ENCODE measurements around the gene EPDR1. TPM values are rescaled to one million over a fixed set of nuclear protein-coding genes. Genes with fewer than 3 reads are reported as not detected.

EPDR1 gene
- total RNA-seq (10 to 100 TPM; 33.9 to 75.0 (median 59.3) TPM), polyA plus RNA-seq (10 to 100 TPM in 1 of 2 donors, 1 to 10 TPM in 1; 7.8 to 10.2 TPM)
- long read RNA-seq, donor 1, transcript EPDR1-202 (2 exons, 638 nt) = minor isoform, 5 of 75 reads
- long read RNA-seq, donor 1, transcript EPDR1-201 (3 exons, 2,599 nt) = major isoform, 58 of 75 reads
- long read RNA-seq, donor 1, partial matches to known transcripts = 0 of 75 reads
- long read RNA-seq, donor 1, other reads (novel, unspliced or antisense) = 11 of 75 reads
- long read RNA-seq, donor 2, transcript EPDR1-201 (3 exons, 2,599 nt) = major isoform, 99 of 126 reads
- long read RNA-seq, donor 2, transcript EPDR1-202 (2 exons, 638 nt) = minor isoform, 15 of 126 reads
- long read RNA-seq, donor 2, partial matches to known transcripts = 0 of 126 reads
- long read RNA-seq, donor 2, other reads (novel, unspliced or antisense) = 12 of 126 reads
- long read RNA-seq, donor 3, transcript EPDR1-201 (3 exons, 2,599 nt) = major isoform, 29 of 48 reads
- long read RNA-seq, donor 3, partial matches to known transcripts = 3 of 48 reads
- long read RNA-seq, donor 3, other reads (novel, unspliced or antisense) = 9 of 48 reads

DNA sequence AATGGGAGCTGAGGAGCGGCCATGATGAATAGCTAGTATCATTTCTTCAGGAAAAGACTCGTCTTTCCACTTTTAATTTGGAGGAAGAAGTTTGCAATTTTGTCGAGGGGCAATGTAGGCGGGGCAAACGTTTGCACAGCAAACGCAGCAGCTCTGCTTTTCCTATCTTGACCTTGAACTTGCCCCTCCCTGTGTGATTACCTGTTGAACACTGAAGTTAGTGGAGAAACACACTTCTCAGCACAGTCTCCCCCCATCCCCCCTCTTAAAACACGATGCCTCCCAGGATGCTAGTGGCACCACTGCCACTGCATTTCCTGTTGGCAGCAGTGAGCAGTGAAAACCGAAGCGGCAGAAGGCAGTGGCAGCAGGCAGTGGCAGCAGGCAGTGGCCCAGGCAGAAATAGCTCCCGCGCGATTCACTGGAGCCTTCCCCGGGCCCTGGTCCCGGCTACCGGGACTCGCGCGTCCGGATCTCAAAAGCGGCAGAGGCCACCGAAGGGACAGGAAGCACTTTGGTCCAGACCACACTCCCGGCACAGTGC, at the start of gene EPDR1:
Gene EPDR1 (plus strand): TSS at position 336 of the 544 bp plus-strand sequence. CDS start 300 bp downstream, outside the sequence.
- peak in 1 of 2 donors; percentile 58 for DNase-seq
- peak within 1 kb of the TSS; percentile 49 to 87 (median 77) for H3K4me3 ChIP-seq
- TF ChIP-seq, protein P1, sequence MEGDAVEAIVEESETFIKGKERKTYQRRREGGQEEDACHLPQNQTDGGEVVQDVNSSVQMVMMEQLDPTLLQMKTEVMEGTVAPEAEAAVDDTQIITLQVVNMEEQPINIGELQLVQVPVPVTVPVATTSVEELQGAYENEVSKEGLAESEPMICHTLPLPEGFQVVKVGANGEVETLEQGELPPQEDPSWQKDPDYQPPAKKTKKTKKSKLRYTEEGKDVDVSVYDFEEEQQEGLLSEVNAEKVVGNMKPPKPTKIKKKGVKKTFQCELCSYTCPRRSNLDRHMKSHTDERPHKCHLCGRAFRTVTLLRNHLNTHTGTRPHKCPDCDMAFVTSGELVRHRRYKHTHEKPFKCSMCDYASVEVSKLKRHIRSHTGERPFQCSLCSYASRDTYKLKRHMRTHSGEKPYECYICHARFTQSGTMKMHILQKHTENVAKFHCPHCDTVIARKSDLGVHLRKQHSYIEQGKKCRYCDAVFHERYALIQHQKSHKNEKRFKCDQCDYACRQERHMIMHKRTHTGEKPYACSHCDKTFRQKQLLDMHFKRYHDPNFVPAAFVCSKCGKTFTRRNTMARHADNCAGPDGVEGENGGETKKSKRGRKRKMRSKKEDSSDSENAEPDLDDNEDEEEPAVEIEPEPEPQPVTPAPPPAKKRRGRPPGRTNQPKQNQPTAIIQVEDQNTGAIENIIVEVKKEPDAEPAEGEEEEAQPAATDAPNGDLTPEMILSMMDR (IDR thresholded peaks at IDR 0.05) = peak in 5 of 9 donors; percentile 5 to 37 (median 28)
- H3K4me1 ChIP-seq = peaks cover 4 to 52% (median 32%) of the 10 kb centered on the region in 9 donors
- peaks cover 0 to 8% (median 3%) of the 10 kb centered on the region in 11 donors for H3K9me3 ChIP-seq
- H3K27me3 ChIP-seq = peaks cover 0 to 69% (median 17%) of the 10 kb centered on the region in 7 donors
- H3K36me3 ChIP-seq = no peaks in the 10 kb centered on the region
- 14 to 16% methylated on average over 22 of the region's 22 CpGs for WGBS, 2 donors
- peak within 1 kb of the TSS; percentile 75 to 92 (median 89) for H3K27ac ChIP-seq
- peak in 7 of 8 donors; percentile 47 to 87 (median 70) for ATAC-seq
- intact Hi-C loops (cut with DNase I) = loop anchor here in 1 of 10 donors (10.0 kb wide), 1 partner anchor 64 kb away; no protein-coding TSS in a partner anchor

GRCh38 chr7:37882086-37882485, 38.4 kb upstream of the EPDR1 start:
- intact Hi-C loops (cut with DNase I) = no loop called here
- DNase-seq (no peak), ATAC-seq (no peak)
- Histone ChIP-seq H3K4me1 (no peaks in the 10 kb centered on the region), H3K36me3 (no peaks in the 10 kb centered on the region), H3K9me3 (peaks cover 0 to 19% (median 0%) of the 10 kb centered on the region in 11 donors), H3K27ac (no peak overlapping the region), H3K27me3 (peaks cover 0 to 10% (median 4%) of the 10 kb centered on the region in 7 donors), H3K4me3 (no peak overlapping the region)
- TF ChIP-seq, protein P1 (IDR thresholded peaks at IDR 0.05) = no peak
- 81 to 83% methylated on average over 6 of the region's 6 CpGs for WGBS, 2 donors

GRCh38 chr7:37893359-37893758, 27.1 kb upstream of the EPDR1 start:
- H3K27me3 ChIP-seq = peaks cover 0 to 4% (median 0%) of the 10 kb centered on the region in 7 donors
- TF ChIP-seq, protein P1 (IDR thresholded peaks at IDR 0.05) = no peak
- no peak overlapping the region for H3K4me3 ChIP-seq
- DNase-seq = no peak
- no peaks in the 10 kb centered on the region for H3K4me1 ChIP-seq
- no peaks in the 10 kb centered on the region for H3K36me3 ChIP-seq
- intact Hi-C loops (cut with DNase I) = no loop called here
- H3K27ac ChIP-seq = no peak overlapping the region
- ATAC-seq = no peak
- H3K9me3 ChIP-seq = no peaks in the 10 kb centered on the region

GRCh38 chr7:37894671-37895070, 25.8 kb upstream of the EPDR1 start:
- Histone ChIP-seq H3K4me1 (no peaks in the 10 kb centered on the region), H3K4me3 (no peak overlapping the region), H3K27me3 (peaks cover 0 to 4% (median 0%) of the 10 kb centered on the region in 7 donors), H3K36me3 (no peaks in the 10 kb centered on the region), H3K9me3 (no peaks in the 10 kb centered on the region), H3K27ac (no peak overlapping the region)
- intact Hi-C loops (cut with DNase I) = no loop called here
- whole genome bisulfite sequencing, 2 donors = 55 to 68% methylated on average over 3 of the region's 3 CpGs
- TF ChIP-seq, protein P1 (IDR thresholded peaks at IDR 0.05) = no peak
- DNase-seq = no peak
- ATAC-seq = no peak

All from heart right ventricle (tissue), 16 donors.